A549 (cell line): ENCODE data around the gene NEBL. TPM values are rescaled to one million over a fixed set of nuclear protein-coding genes. Genes with fewer than 3 reads are reported as not detected.

Source experiments
- ATAC-seq, 2 experiments: fragments of 200-7000 bp in 1 of 2; fragments of >200 bp in 1 of 2; cut with Nextera tagmentation in 1 of 2; cut with Tn5 transposase in 1 of 2; 3 replicates each; pipeline versions ENCODE4 v1.8.0 to v1.9.1; 2018 to 2020; ENCODE audit warnings: mild to moderate bottlenecking in 1 of 2, moderate library complexity in 1 of 2
- CTCF ChIA-PET: fragments of 300-600 bp; sonication (Branson Sonifier 250); formaldehyde crosslinking; extraction: SDS; loops from one replicate; lab custom pipeline; 2021; ENCODE audit warnings: antibody characterized with exemption, inconsistent platforms; lab: Yijun Ruan, JAX
- POLR2A ChIA-PET: fragments of 350-600 bp; formaldehyde crosslinking; extraction: SDS; loops from one replicate; lab custom pipeline; 2021; ENCODE audit warnings: antibody characterized with exemption, inconsistent platforms; lab: Yijun Ruan, JAX
- DNase-seq, 2 experiments: peaks; one replicate each; pipeline versions ENCODE4 v3.0.0 to v3.0.0-alpha.2; 2011 to 2016; ENCODE audit warnings: low read depth in 1 of 2, low spot score in 1 of 2
- FAIRE-seq: peaks from 2 replicates; lab custom pipeline; 2011; peaks lifted over from hg19 to GRCh38; lab: Jason Lieb, UNC
- H3K27ac ChIP-seq, 2 experiments: fragments of >200 bp; sonication (Bioruptor Twin); formaldehyde crosslinking; 3 replicates each; pipeline ENCODE4 v1.5.1; 2016 to 2017
- H3K4me1 ChIP-seq: fragments of >200 bp; sonication (Bioruptor Twin); formaldehyde crosslinking; 3 replicates; pipeline ENCODE4 v1.6.1; 2016
- H3K4me2 ChIP-seq: fragments of >200 bp; sonication (Bioruptor Twin); formaldehyde crosslinking; 3 replicates; pipeline ENCODE4 v1.6.1; 2016
- H3K4me3 ChIP-seq: fragments of >200 bp; sonication (Bioruptor Twin); formaldehyde crosslinking; 3 replicates; pipeline ENCODE4 v1.5.1; 2016
- H3K9me3 ChIP-seq: fragments of >200 bp; sonication (Bioruptor Twin); formaldehyde crosslinking; 3 replicates; pipeline ENCODE4 v1.6.1; 2016
- BCL3 ChIP-seq: fragments of >200 bp; sonication (Bioruptor Twin); formaldehyde crosslinking; IDR thresholded peaks from 3 replicates; pipeline ENCODE4 v1.6.1; 2016
- CEBPB ChIP-seq, 2 experiments: fragments of >200 bp in 1 of 2; sonication (Bioruptor Twin) in 1 of 2; formaldehyde crosslinking in 1 of 2; IDR thresholded peaks; 2 replicates each; pipeline ENCODE4 v1.6.1; 2012 to 2016
- CHD2 ChIP-seq: fragments of 150-350 bp; IDR thresholded peaks from 2 replicates; pipeline ENCODE4 v1.6.1; 2014; ENCODE audit warnings: low read length; ENCODE audit not compliant: partially characterized antibody
- CTCF ChIP-seq: fragments of >200 bp; sonication (Bioruptor Twin); formaldehyde crosslinking; IDR thresholded peaks from 3 replicates; pipeline ENCODE4 v1.5.1; 2016
- FOSB ChIP-seq: fragments of 250-450 bp; sonication (Bioruptor Pico); IDR thresholded peaks from 2 replicates; pipeline ENCODE4 v1.5.0; 2020; ENCODE audit warnings: mild to moderate bottlenecking, moderate library complexity
- FOSL2 ChIP-seq, 2 experiments: fragments of 450-650 bp in 1 of 2; fragments of >200 bp in 1 of 2; sonication (Bioruptor Twin) in 1 of 2; formaldehyde crosslinking; IDR thresholded peaks; 2 replicates each; pipeline versions ENCODE4 v1.5.0 to v1.6.1; 2016 to 2020; ENCODE audit warnings: mild to moderate bottlenecking in 1 of 2, moderate library complexity in 1 of 2
- GATA3 ChIP-seq: IDR thresholded peaks from 2 replicates; pipeline ENCODE4 v1.6.1; 2012; ENCODE audit warnings: borderline replicate concordance
- HES2 ChIP-seq: fragments of >200 bp; sonication (Bioruptor Twin); formaldehyde crosslinking; IDR thresholded peaks from 2 replicates; pipeline ENCODE4 v1.6.1; 2016
- HEYL ChIP-seq: fragments of 250-450 bp; sonication (Bioruptor Pico); IDR thresholded peaks from 2 replicates; pipeline ENCODE4 v1.8.0; 2021; ENCODE audit warnings: mild to moderate bottlenecking, moderate library complexity
- HMGXB4 ChIP-seq: fragments of 250-450 bp; sonication (Bioruptor Pico); IDR thresholded peaks from 2 replicates; pipeline ENCODE4 v1.5.0; 2021; ENCODE audit warnings: mild to moderate bottlenecking, moderate library complexity, borderline replicate concordance
- HOXA7 ChIP-seq: fragments of 250-450 bp; sonication (Bioruptor Pico); IDR thresholded peaks from 2 replicates; pipeline ENCODE4 v1.5.0; 2020; ENCODE audit warnings: mild to moderate bottlenecking, moderate library complexity
- HOXB5 ChIP-seq: fragments of 250-450 bp; sonication (Bioruptor Pico); IDR thresholded peaks from 2 replicates; pipeline ENCODE4 v1.5.0; 2020; ENCODE audit warnings: mild to moderate bottlenecking, moderate library complexity
- JUNB ChIP-seq: fragments of >200 bp; sonication (Bioruptor Twin); formaldehyde crosslinking; IDR thresholded peaks from 2 replicates; pipeline ENCODE4 v1.6.1; 2016
- MAFK ChIP-seq: fragments of 450-650 bp; IDR thresholded peaks from 2 replicates; pipeline ENCODE4 v1.6.1; 2014; ENCODE audit not compliant: partially characterized antibody
- MAZ ChIP-seq: fragments of 150-350 bp; IDR thresholded peaks from 2 replicates; pipeline ENCODE4 v1.6.1; 2014; ENCODE audit warnings: antibody characterized with exemption, low read depth, low read length, borderline replicate concordance
- NFE2L2 ChIP-seq: fragments of 150-350 bp; conservative IDR thresholded peaks from 2 replicates; pipeline ENCODE4 v1.6.1; 2014; ENCODE audit warnings: low read length
- PBX3 ChIP-seq: IDR thresholded peaks from 2 replicates; pipeline ENCODE4 v1.6.1; 2012
- POLR2A ChIP-seq: IDR thresholded peaks from 2 replicates; pipeline ENCODE4 v1.6.1; 2012; ENCODE audit warnings: mild to moderate bottlenecking, low read length
- RARB ChIP-seq: fragments of 250-450 bp; sonication (Bioruptor Pico); IDR thresholded peaks from 2 replicates; pipeline ENCODE4 v1.8.0; 2021; ENCODE audit warnings: mild to moderate bottlenecking, moderate library complexity
- RFX5 ChIP-seq: fragments of 450-650 bp; IDR thresholded peaks from 2 replicates; pipeline ENCODE4 v1.7.1; 2014; ENCODE audit warnings: antibody characterized with exemption, mild to moderate bottlenecking, moderate library complexity
- RNF2 ChIP-seq: fragments of 200-600 bp; sonication (generic); IDR thresholded peaks from 2 replicates; pipeline ENCODE4 v1.6.1; 2016; ENCODE audit warnings: low read depth, mild to moderate bottlenecking, antibody characterized with exemption, moderate library complexity, borderline replicate concordance
- TFCP2L1 ChIP-seq: fragments of 250-450 bp; sonication (Bioruptor Pico); IDR thresholded peaks from 2 replicates; pipeline ENCODE4 v1.5.0; 2021; ENCODE audit warnings: mild to moderate bottlenecking
- ZNF302 ChIP-seq: fragments of 250-450 bp; sonication (Bioruptor Pico); IDR thresholded peaks from 2 replicates; pipeline ENCODE4 v1.9.0; 2021; ENCODE audit warnings: inconsistent platforms, mild to moderate bottlenecking, moderate library complexity
- WGBS: methylation state at CpG from one replicate; pipeline ENCODE4 v1.1.6; 2017; ENCODE audit errors: missing lambda C conversion rate; 5-methylcytosine and 5-hydroxymethylcytosine counted together
- polyA plus RNA-seq, 4 experiments: library from polyadenylated mRNA; depleted of rRNA in 3 of 4; stranded (reverse); fragments of >200 nt; fragmentation: RNase III in 1 of 4; extraction: RNeasy Plus Mini Kit Qiagen cat#74134 plus additional on column Dnase treatment in 1 of 4; gene quantifications; 2 replicates in 3 of 4; 3 replicates in 1 of 4; pipeline ENCODE4 v1.2.3, GENCODE V29; 2011 to 2017

NEBL gene
- polyA plus RNA-seq, 2 of the 4 experiments (the other 2 are of a cell fraction) = 13.0 to 33.8 TPM

- H3K4me3 ChIP-seq = no peak overlapping the region
- H3K4me1 ChIP-seq = no peaks in the 10 kb centered on the region
- CTCF ChIA-PET = no interaction called here
- no peak for DNase-seq
- 1% methylated on average over 5 of the region's 5 CpGs for WGBS
- no peak overlapping the region for H3K4me2 ChIP-seq
- no peak for FAIRE-seq
- ATAC-seq = no peak
- no peak for TF ChIP-seq MAFK
- no peak for TF ChIP-seq RARB (CRISPR knock-in tag)
- no peak for TF ChIP-seq CEBPB (IDR thresholded peaks at IDR 0.05)
- no peak for TF ChIP-seq POLR2A
- no peak for TF ChIP-seq CTCF
- TF ChIP-seq HOXB5 = no peak
- TF ChIP-seq JUNB = no peak
- no peak for TF ChIP-seq GATA3
- TF ChIP-seq RFX5 = no peak
- no peak for TF ChIP-seq ZNF302 (CRISPR knock-in tag)
- no peak for TF ChIP-seq NFE2L2
- TF ChIP-seq HEYL (CRISPR knock-in tag) = no peak
- TF ChIP-seq HOXA7 (CRISPR knock-in tag) = no peak
- no peaks in the 10 kb centered on the region for H3K9me3 ChIP-seq
- POLR2A ChIA-PET = no interaction called here
- no peak overlapping the region for H3K27ac ChIP-seq
Measured at GRCh38 chr10:20743942-20744341, 153.2 kb downstream of the NEBL start.

GRCh38 chr10:20742737-20743541 lies 154.2 kb downstream of the NEBL start:
- Histone ChIP-seq H3K4me2 (no peak overlapping the region), H3K27ac (no peak overlapping the region), H3K4me3 (no peak overlapping the region), H3K9me3 (no peaks in the 10 kb centered on the region), H3K4me1 (no peaks in the 10 kb centered on the region)
- 34% methylated on average over 4 of the region's 4 CpGs for WGBS
- CTCF ChIA-PET = no interaction called here
- POLR2A ChIA-PET = no interaction called here
- no peak for FAIRE-seq
- no peak for ATAC-seq
- TF ChIP-seq FOSL2 (IDR thresholded peaks at IDR 0.05) (no peak), FOSL2 (CRISPR knock-in tag; IDR thresholded peaks at IDR 0.05) (no peak), PBX3 (no peak), TFCP2L1 (CRISPR knock-in tag) (no peak), FOSB (CRISPR knock-in tag) (no peak), RNF2 (no peak), MAZ (no peak), HES2 (no peak), NFE2L2 (no peak), CHD2 (no peak), HMGXB4 (no peak), BCL3 (no peak), RARB (CRISPR knock-in tag) (no peak), HOXA7 (CRISPR knock-in tag) (no peak)
- TF ChIP-seq, all 56 proteins: peak for 0
- DNase-seq = no peak
